Lower leg skin (tissue), 3 donors: ENCODE results near the gene CCDC33.

Source experiments
- POLR2A ChIP-seq, 2 donors: fragments of 450-650 bp; IDR thresholded peaks; one replicate each; pipeline ENCODE4 v1.6.1; 2016 to 2017; ENCODE audit warnings: antibody characterized with exemption in 2 of 2, mild to moderate bottlenecking in 1 of 2, moderate library complexity in 1 of 2
- TF ChIP-seq, protein P1 (sequence below), 3 donors: fragments of 450-650 bp; IDR thresholded peaks; one replicate each; pipeline ENCODE4 v1.5.1; 2016; ENCODE audit warnings: antibody characterized with exemption in 3 of 3, mild to moderate bottlenecking in 3 of 3, moderate library complexity in 2 of 3

GRCh38 chr15:74253211-74253921 lies 17.2 kb downstream of the CCDC33 start:
- TF ChIP-seq, protein P1, sequence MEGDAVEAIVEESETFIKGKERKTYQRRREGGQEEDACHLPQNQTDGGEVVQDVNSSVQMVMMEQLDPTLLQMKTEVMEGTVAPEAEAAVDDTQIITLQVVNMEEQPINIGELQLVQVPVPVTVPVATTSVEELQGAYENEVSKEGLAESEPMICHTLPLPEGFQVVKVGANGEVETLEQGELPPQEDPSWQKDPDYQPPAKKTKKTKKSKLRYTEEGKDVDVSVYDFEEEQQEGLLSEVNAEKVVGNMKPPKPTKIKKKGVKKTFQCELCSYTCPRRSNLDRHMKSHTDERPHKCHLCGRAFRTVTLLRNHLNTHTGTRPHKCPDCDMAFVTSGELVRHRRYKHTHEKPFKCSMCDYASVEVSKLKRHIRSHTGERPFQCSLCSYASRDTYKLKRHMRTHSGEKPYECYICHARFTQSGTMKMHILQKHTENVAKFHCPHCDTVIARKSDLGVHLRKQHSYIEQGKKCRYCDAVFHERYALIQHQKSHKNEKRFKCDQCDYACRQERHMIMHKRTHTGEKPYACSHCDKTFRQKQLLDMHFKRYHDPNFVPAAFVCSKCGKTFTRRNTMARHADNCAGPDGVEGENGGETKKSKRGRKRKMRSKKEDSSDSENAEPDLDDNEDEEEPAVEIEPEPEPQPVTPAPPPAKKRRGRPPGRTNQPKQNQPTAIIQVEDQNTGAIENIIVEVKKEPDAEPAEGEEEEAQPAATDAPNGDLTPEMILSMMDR (IDR thresholded peaks at IDR 0.05) = no peak
- no peak for TF ChIP-seq POLR2A (IDR thresholded peaks at IDR 0.05)
